Glomerular visceral epithelial cell (primary cell): Measurements from ENCODE around the gene SPTLC3.

Experiments
- DNase-seq: peaks from one replicate; pipeline ENCODE4 v3.0.0-alpha.2; 2016; ENCODE audit errors: extremely low spot score

The SPTLC3 gene

GRCh38 chr20:13139459-13140150, 130.8 kb downstream of the SPTLC3 start:
- no peak for DNase-seq

DNA sequence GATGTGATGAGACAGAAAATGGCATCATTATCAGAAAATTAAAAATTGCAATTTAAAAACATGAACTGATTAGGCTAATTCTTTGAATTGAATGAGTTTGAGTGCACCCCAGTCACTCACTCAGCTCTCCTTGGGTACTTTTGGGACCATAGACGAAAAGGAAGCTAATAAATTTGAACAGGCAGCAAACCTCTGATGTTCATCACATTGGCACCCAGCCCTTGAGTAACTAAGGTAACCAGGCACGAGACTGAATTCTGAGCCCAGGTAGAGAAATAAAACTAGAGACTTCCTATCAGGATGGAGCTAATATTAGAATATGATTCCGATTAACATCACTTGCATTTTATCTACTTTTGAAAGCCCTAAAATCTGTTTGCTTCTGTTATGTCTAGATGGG, 131.4 kb downstream of the SPTLC3 start:
- DNase-seq = no peak

- no peak for DNase-seq
These were observed 132.0 kb downstream of the SPTLC3 start for GRCh38 chr20:13140775-13141174.

DNA sequence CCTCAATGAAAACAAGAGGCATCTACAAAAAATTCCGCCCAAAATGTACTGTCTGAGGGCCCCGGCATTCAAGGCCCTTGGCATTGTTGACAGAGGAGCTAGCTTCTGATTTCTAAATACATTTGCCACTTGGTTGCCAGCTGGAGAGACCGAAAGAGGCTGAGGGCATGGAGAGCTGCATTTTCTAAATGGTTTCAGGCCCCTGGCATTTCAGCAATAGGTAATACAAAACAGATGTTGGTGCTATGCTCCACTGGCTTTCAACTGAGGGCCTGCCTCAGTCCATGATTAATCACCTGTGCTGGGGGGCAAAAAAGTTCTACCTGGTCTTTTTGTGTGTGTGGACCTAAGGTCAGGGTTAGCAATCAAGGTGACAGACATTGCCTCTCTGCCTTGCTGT, 132.8 kb downstream of the SPTLC3 start:
- DNase-seq = peak; percentile 30

GRCh38 chr20:13142143-13142542, 133.4 kb downstream of the SPTLC3 start:
- DNase-seq = peak; percentile 62

GRCh38 chr20:13147071-13147963, 138.5 kb downstream of the SPTLC3 start:
- no peak for DNase-seq

DNA sequence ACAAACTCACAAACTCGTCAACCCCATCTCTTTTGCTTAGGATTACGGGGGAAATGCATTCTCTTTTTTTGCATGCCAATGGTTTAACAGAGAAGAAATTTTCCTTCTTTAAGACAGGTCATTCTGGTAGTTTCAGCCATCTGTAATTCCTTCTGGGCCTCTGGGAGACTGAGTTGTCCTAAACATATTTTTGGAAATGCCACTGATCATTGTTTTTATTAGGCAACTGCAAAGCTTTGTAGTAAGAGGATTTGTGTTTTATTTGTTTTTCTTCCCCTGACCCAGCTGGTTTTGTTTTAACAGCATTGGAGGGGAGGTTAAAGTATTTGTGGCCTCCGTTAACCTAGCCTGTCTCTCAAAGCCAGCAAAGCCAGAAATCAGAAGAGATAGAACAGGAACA, 139.2 kb downstream of the SPTLC3 start:
- no peak for DNase-seq

- no peak for DNase-seq
These were observed 139.6 kb downstream of the SPTLC3 start for GRCh38 chr20:13148402-13148801.

DNA sequence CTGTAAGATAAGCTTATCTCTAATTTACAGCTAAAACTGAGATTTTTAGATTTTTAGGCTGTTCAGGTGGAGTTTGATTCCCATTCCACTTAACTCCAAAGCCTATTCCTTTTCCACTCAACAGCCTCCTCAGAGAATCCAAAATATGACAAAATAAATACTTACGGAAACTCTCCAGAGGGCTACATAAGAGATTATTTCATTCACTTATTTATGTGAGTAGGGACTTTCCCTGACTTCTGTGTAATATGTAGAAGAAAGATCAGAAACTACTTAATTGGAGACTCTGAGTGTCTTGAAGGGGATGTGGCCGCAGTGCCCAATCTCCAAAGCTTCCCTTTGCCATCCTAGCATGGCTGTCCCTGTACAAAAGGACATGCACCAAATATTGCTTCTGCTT, 140.2 kb downstream of the SPTLC3 start:
- DNase-seq = no peak

GRCh38 chr20:13149371-13150105, 140.8 kb downstream of the SPTLC3 start:
- no peak for DNase-seq

DNA sequence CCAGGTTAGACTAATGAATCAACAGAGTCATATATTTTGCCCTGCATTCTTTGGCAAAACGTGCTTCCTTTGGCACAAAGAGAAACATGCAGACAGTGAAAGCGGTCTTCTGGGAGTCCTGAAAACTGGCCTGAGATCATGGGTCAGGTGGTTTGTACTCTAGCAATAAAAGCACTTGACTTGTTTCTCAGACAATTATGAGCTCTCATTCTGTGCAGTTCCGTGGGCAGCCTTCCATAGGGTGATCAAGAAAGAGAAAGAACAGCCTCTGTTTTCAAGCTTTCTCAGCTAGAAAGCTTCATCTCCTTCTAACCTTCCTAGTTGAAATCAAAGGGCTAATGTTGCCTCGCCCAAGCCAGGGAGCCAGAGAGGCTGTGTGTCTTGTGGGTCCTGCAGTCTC, 149.6 kb downstream of the SPTLC3 start:
- DNase-seq = no peak

GRCh38 chr20:13159889-13160288, 151.1 kb downstream of the SPTLC3 start:
- DNase-seq = no peak

DNA sequence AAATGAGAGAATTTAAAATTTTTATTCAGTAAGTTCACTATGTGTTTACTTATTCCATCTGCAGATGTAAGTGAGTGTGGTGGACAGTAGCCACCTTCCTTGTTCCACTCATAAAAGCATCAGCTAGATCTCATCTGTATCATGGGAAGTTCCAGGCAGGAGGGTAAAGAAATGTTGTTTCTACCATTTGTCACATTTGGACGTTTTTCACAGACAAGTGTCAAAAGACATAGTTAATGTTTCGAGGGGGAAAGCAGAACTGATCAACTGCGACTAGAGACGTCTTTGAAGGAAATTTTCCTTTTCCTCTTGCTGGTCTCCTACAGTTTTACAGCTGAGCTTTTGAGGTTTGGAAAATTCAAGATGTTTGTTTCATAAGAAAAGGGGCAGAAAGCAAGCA, 156.4 kb downstream of the SPTLC3 start:
- DNase-seq = no peak

- DNase-seq = no peak
These were observed 157.2 kb downstream of the SPTLC3 start for GRCh38 chr20:13166011-13166410.

DNA sequence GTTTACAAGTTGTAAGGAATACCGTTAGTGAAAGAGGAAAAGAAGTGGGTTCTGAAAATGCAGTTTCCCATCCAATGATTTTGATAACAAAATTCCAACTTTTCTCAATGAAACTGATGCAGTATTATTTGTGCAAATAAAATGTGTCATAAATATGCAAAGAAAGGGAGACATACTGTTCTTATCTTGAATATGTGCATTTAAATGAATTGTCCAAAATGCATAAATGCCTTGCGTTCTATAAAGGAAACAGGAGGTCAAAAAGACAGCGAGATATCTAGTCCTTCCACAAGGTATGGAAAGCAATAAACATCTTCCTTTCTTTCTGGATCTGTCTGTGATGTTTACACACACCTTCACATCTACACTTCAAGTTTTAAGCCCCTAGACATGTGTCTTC, 157.7 kb downstream of the SPTLC3 start:
- DNase-seq = no peak

DNA sequence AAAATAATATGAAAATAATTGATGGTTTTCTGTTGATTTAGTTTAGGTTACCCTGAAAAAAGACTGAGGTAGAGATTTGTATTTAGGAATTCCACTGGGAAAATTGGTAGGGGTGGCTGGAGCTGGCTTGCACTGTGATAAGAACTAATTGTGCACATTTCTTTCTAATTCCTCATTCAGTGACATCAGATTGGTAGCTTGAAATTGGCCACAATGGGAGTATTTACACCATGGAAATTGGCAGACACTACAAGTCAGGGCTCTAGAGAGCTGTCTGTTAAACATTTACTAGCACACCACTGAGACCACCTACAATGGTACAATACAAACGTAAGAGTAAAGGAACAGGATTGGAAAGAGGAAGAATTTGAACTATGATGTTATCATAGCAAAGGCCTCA, 160.3 kb downstream of the SPTLC3 start:
- no peak for DNase-seq

DNA sequence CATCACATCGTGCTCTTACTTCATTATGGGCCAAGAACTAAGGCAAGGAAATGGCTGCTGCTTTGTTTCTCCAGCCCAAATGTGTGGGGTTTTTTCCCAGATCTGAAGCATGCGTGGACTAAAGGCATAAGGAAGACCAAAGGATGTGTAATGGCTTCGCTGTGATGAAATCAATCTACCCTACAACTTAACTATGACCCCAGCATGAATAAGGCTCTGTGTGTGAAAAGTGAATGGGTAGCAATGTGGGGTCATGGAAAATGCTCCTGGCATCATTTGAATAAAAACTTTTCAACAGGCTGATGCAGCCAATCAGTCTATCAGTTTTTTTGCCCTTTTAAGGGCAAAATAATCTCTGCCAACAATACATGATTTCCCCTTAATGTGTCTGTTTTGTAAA, 162.0 kb downstream of the SPTLC3 start:
- no peak for DNase-seq

DNA sequence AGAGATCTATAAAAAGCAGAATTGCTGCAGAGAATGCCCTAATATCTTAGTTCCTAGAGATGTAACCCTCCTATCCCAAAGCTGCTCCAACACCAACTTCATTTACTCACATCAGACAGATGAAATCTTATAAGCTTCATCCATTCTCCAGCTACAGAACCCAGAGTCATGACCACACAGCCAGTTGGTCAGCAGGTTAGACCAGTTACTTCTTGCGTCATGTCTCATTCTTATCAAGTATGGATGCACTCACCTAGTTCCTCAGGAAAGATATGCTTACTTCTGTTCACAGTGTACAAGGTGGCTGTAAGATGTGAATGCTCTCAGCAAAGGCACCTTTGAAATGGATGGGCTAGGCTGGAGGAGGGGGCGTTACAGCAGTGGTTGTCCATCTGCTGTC, 164.4 kb downstream of the SPTLC3 start:
- DNase-seq = no peak

DNA sequence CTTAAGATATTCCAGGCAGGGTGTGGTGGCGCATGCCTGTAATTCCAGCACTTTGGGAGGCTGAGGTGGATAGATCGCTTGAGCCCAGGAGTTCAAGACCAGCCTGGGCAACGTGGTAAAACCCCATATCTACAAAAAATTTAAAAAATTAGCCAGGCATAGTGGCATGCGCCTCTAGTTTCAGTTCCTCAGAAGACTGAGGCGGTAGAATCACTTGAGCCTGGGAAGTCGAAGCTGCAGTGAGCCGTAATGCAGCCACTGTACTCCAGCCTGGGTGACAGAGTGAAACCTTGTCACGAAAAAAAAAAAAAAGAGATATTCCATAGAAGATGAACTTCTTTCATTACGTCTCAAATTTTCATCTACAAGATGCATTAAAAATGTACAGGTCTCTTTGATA, 165.6 kb downstream of the SPTLC3 start:
- no peak for DNase-seq

DNA sequence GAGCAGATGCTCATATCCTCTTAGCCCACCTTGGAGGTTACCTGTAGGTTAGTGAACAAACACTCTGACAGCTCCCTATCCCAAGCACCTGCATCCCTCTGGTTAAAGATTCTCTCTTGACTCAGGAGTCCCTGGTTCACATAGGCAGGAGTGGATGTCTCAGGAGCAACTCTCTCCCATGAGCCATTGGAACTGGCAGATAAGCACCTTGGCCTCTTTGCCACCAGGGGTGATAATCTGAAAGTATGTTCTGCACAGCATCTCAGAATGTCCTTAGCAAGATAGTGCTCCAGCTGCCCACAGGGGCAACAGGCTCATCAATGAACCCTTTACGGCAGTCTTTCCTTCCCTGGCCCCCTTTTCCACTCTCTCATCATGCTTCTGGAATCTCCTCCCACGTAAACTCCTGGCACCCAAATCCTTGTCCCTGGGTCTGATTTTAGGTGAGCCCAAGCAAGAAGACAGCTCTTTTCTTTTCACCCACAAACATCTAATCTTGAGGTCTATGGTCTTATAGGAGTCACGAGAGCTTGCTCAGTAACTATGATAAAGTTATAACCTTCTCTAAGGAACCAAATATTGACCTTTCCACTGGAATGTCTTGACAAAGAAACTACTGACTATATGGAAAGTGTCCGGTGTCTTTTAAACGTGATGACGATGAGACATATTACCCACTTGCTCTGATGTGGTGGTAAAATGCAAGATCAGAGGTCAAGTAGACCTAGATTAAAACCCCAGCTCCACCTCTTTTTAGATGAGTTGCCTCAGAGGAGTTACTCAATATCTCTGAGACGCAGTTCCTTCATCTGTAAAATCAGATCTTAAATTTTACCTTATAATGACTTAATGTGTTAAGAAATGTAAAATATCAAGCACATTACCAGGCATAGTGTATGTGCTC, 172.5 kb downstream of the SPTLC3 start:
- DNase-seq = no peak

DNA sequence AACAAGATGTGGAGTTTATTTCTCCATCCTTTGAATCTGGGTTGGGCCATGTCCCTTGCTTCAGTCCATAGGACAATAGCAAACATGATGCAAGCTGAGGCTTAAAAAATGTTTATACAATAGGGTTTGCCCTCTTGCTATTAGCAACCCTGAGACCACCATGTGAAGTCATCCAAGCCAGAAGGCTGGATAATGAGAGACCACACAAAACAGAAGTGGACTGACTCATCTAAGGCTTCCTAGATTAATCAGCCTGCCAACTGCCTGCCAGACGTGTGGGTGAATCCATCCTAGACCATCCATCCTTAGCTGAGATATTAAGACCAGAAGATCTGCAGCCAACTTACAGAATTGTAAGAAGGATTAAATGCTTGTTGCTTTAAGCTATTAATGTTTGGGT, 174.2 kb downstream of the SPTLC3 start:
- no peak for DNase-seq
